HG02870 (cell line): ENCODE data around the gene EML2.
"Not testable (repeated sequence)": the region's sequence is repeated elsewhere in the genome, so short reads cannot be mapped to it uniquely, and the experiment has no call there.

Experiments
- ATAC-seq: cut with Tn5 transposase; IDR thresholded peaks from one replicate; pipeline ENCODE4 v1.9.1; 2021; ENCODE audit warnings: mild to moderate bottlenecking, moderate library complexity; ENCODE audit not compliant: unreplicated experiment

Gene EML2, protein sequence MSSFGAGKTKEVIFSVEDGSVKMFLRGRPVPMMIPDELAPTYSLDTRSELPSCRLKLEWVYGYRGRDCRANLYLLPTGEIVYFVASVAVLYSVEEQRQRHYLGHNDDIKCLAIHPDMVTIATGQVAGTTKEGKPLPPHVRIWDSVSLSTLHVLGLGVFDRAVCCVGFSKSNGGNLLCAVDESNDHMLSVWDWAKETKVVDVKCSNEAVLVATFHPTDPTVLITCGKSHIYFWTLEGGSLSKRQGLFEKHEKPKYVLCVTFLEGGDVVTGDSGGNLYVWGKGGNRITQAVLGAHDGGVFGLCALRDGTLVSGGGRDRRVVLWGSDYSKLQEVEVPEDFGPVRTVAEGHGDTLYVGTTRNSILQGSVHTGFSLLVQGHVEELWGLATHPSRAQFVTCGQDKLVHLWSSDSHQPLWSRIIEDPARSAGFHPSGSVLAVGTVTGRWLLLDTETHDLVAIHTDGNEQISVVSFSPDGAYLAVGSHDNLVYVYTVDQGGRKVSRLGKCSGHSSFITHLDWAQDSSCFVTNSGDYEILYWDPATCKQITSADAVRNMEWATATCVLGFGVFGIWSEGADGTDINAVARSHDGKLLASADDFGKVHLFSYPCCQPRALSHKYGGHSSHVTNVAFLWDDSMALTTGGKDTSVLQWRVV

DNA sequence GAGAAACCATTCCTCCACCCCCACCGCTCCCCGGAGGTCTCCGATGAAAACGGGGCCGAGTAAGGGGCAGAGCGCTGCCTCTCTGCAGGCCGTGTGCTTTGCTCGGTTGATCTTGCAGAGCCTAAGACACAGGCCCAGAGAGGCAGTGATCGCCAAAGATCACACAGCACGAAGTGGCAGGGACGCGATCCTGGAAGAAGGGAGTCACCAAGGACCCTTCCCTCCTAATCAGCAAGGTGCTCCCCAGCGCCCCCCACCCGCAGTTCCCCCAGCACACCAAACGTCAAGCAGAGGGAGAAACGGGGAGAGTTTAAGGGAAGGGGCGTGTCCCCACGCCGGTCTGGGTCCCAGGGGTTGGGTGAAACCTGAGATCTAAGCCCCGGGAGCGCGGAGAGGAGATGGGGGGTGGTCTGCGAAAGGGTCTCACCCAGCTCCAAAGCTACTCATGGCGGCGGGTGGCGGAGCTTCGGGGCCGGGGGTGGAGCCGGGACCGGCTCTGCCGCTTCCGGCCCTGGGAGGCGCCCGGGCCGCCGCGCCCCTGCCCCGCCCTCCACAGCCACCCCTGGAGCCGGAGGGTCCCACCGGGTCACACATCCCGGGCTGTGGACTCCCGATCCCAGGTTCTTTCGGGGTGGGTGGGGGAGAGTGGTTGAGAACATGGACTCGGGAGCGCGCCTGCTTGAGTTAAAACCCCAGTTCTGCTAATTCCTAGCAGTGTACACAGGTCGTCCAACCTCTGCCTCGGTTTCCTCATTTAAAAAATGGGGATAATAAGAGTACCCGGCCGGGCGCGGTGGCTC lies at the start of gene EML2:
TSS of gene EML2 (minus strand) at position 468 of the 800 bp plus-strand sequence. CDS start at position 447, 21 bp downstream.
- no peak for ATAC-seq

DNA sequence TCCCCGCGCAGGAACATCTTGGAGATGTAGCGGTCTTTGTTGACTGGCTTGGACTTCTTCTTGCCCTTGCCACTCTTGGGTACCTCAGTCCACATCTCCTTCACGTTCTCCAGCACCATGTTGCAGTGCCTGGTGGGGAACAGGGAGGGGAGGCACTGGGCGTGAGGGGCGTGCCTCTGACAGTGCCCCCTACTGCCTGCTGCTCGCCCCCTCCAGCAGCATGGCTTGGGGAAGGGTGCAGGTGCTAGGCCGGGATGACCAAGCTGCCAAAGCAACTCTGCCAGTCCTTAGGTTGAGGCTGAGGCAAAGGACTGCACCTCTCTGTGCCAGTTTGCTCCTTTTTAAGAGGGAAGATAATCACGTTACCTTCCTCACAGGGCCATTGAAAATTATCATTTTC lies 48.4 kb upstream of the EML2 start:
- no peak for ATAC-seq

- ATAC-seq, result not testable (repeated sequence)
These were observed 45.8 kb upstream of the EML2 start for GRCh38 chr19:45685045-45685444.

DNA sequence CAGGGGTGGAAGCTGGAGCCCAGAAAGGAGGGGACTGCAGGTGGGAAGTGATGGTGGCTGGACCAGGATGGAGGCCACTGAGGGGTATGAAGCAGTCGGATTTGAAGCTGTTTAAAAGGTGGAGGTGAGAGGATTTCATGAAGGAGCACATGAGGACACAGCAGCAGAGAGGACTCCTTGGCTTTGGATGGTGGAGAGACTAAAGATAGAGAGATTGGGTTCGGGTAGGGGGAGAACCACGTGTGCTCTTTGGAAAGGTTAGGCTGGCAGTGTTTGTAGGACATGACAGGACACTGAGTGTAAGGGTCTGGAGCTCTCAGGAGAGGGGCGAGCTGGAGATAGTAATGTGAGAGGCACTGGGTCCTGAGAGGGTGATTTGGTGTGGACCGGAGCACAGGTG lies 43.7 kb upstream of the EML2 start:
- no peak for ATAC-seq

DNA sequence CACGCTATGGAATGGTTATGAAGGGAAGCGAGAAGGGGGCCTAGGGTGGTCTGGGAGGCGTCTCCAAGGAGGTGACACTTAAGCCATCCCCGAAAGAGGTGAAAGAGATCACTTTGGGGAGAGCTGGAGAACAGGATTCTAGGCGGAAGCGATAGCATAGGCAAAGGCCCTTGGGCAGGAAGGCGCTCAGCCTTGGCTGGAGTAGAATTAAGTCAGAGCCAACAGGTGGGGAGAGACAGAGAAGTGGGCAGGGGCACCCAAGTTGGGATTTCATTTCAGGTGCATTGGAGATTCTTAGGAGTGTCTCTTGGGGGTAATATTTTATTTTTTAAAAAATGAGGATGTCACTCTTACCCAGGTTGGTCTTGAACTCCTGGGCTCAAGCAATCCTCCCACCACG lies 42.9 kb upstream of the EML2 start:
- no peak for ATAC-seq

DNA sequence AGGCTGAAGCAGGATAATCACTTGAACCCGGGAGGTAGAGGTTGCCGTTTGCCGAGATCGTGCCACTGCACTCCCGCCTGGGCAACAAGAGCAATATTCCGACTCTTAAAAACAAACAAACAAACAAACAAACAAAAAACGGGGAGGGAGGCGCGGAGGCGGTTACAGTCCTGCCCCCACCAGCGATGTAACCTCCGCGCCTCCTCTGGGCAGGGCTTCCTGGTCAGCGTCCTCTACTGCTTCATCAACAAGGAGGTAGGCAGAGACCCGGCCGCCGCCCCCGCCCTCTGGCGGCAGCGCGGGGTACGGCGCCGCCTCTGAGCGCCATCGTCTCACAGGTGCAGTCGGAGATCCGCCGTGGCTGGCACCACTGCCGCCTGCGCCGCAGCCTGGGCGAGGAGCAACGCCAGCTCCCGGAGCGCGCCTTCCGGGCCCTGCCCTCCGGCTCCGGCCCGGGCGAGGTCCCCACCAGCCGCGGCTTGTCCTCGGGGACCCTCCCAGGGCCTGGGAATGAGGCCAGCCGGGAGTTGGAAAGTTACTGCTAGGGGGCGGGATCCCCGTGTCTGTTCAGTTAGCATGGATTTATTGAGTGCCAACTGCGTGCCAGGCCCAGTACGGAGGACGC lies 42.3 kb upstream of the EML2 start:
- ATAC-seq, result peak; percentile 67

DNA sequence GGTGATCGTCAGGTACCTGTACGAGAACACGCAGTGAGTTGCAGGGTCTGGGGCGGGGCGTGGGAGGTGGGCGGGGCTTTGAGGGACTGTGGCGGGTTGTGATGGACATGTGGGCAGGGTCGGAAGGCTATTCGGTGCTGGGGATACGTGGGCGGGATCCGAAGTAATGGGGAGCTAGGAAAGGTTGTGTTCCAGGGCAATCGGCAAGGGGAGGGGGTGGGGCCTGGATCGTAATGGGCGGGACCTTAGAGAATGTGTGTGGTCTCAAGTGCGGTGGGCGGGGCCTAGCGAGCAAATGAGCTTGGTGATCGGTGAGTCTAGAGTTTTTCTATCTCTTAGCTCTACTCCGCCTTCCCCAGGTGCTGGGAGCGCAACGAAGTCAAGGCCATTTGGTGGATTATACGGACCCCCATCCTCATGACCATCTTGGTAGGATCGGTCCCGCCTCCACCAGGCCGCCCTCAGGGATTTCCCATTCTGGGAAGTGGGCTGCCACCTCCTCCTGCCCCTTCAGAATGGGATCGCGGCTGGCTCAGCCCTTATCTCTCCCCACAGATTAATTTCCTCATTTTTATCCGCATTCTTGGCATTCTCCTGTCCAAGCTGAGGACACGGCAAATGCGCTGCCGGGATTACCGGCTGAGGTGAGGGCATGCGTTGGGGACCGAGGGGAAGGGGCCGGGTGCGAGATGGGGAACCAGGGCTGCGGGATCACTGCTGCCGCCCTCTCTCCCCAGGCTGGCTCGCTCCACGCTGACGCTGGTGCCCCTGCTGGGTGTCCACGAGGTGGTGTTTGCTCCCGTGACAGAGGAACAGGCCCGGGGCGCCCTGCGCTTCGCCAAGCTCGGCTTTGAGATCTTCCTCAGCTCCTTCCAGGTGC lies 38.4 kb upstream of the EML2 start:
- ATAC-seq, result no peak

DNA sequence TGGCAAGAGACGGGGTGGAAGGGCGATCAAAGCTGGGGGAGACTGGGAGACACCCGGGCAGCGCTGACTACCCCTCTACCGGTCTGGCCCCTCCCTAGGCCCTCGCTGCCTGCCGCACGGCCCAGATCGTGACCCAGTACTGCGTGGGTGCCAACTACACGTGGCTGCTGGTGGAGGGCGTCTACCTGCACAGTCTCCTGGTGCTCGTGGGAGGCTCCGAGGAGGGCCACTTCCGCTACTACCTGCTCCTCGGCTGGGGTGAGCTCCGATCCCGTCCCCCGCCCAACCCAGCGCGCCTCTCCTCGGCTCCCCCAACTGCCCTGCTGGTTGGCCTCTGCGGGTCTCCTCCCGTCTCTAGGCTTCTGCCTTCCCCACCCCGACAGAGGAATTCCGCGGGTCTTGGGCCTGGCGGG lies 37.7 kb upstream of the EML2 start:
- ATAC-seq, result no peak

DNA sequence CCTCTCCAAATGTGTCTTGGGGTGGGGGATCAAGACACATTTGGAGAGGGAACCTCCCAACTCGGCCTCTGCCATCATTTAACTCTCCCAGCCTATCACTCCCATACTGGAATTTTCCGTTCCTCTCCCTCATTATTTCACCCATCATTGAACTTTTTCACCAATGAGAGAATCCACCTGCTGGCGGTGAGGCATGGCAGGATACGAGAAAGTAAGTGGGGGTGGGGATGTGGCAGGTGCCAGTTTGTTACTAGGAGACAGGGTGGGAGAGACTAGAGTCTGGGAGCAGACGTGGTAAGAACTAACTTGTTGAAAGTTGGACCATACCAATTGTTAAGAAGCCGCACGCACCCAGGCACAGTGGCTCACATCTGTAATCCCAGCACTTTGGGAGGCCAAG lies 35.7 kb upstream of the EML2 start:
- ATAC-seq, result no peak

DNA sequence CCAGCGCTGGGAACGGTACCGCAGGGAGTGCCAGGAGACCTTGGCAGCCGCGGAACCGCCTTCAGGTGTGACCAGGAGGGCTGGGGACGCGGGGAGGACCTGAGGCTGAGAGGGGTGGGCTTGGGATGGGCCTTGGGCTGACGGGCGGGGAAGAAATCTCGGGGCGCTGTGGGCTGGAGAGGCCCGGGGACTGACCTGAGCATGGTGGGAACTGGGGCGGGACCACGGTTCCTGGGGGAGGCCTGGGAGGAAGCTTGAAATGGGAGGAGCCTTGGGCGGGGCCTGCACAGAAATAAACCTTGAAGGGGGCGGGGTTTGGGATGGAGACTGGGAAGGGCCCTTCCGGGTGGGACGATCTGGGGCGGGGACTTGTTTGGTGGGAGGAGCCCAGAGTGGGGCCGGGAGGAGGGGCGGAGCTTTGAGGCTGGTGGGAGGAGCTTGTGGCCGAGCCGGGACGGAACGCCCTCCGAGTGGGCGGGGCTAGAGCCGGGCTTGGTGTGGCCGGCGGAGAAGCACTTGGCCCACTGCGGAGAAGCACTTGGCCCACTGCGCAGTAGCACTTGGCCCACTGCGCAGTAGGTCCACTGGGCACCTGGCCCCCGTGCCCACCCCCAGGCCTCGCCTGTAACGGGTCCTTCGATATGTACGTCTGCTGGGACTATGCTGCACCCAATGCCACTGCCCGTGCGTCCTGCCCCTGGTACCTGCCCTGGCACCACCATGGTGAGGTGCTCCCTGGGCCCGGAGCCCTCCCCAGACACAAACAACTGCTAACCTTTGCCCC lies 31.7 kb upstream of the EML2 start:
- no peak for ATAC-seq

- no peak for ATAC-seq
These were observed 29.2 kb upstream of the EML2 start for GRCh38 chr19:45668342-45668871.

GRCh38 chr19:45667620-45668341 lies 28.6 kb upstream of the EML2 start, which contains the start of gene GIPR:
Gene GIPR (plus strand): TSS chr19:45668221. CDS start chr19:45669521, 1,300 bp downstream.
- no peak for ATAC-seq

DNA sequence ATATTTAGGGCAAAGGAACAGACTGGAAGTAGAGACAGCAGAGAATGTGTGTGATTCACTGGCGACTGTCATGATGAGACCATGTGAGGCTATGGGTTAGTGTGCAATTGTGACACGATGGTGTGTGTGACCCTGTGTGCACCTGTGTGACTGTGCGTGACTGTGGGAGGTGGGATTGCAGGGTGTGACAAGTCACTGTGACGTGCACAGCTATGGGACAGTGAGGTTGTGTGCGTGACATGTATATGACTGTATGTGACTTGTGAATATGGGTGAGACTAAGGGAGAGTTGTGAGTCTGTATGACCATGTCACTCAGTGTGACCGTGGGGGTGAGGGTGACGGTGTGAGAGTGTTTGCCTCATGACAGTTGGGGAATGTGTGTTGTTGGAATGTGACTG lies 25.4 kb upstream of the EML2 start:
- no peak for ATAC-seq

- ATAC-seq, result no peak
These were observed 24.6 kb upstream of the EML2 start for GRCh38 chr19:45663800-45664199.

GRCh38 chr19:45660636-45661035 lies 21.4 kb upstream of the EML2 start:
- no peak for ATAC-seq

DNA sequence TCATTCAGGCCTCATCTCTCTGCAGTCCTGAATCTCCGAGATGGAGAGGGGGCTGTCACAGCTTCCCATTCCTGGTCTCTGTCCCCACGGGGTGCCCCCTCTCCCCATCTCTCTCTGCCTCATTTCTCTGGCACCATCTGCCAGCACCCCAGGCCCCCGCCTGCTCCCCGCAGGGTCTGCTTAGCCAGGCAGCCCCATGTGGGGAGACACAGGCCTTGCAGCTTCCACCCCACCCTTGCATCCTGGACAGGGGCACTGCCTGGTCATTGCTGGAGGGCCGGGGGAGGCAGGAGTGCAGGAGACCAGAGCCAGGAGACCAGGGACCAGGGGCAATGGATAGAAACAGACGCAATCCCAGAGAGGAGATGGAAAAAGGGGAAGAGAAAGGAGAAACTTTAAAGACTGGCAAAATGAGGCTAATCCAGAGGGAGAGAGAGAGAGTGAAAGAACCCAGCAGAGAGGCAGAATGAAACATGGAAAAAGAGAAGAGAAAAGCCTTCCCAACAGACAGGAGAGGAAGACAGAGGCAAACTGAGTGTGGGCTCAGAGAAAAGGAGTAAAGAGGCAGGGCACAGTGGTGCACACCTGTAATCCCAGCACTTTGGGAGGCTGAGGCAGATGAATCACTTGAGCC lies 20.0 kb upstream of the EML2 start:
- ATAC-seq, result no peak

- no peak for ATAC-seq
These were observed 18.4 kb upstream of the EML2 start for GRCh38 chr19:45657520-45658167.
